Stimulated activated CD8-positive, alpha-beta memory T cell treated with anti-CD3 and anti-CD28 coated beads, Interleukin-15, amount 100 ng/mL, for 24 hours (primary cell): ENCODE measurements around the gene MINDY4.
"Not testable (repeated sequence)": the region's sequence is repeated elsewhere in the genome, so short reads cannot be mapped to it uniquely, and the experiment has no call there.

Source experiments
- DNase-seq: peaks from one replicate; pipeline ENCODE4 v3.0.0-alpha.2; 2020; ENCODE audit warnings: low read depth

MINDY4 gene

DNA sequence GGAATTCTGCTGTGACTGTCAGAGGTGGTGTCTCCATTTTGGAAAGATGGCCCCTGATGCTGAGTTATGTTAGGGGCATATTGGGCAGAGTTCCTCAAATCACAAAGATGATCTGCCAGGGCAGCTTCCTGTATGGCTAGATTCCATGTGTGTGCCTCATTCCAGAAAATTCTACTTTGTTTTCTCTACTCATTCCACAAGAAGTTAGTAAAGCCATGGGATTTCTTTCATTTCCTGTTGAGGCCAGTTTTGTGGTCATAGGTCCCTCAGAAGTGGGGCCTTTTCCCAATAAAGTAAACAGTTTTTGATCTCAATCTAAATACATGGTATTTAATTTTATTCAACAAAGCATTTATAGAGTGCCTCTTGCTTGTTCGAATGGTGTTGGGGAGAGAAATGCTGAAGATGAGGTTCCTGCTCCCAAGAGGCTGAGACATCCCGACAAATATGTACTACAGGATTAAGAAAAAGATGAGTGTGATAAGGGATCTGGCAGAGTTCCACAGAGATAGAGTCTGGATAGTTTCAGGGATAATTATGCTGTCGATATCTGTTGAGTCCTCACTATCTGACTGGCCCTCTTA is 33.0 kb downstream of the MINDY4 start:
- no peak for DNase-seq

DNA sequence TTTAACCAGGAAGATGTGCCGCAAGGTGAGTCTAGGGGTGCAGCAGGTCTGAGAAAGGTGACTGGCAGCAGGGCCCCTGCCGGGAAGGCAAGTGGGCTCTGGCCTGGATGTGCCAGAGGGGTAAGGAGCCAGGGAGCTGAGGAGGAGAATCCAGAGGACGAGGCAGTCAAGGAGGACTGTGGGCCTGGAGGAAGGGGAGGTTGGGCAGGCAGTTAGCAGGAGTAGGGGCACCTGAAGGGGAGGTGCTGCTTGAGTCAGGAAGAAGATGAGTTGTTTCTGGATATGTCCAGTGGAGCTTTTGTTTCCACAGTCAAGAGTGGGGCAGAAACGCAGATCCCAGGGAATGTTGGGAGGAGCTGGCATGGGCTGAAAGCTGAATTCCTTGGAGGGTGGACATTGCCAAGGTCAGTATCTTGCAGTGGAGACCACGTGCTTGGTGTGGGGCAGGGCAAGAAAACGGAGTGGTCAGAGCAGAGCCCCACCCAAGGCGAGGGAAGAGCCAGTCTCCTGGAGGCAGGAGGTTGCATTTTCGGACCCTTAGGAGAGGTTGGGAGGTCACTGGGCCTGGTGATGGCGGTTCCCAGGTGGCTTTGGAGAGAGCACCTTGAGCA is 34.0 kb downstream of the MINDY4 start:
- DNase-seq, result no peak

DNA sequence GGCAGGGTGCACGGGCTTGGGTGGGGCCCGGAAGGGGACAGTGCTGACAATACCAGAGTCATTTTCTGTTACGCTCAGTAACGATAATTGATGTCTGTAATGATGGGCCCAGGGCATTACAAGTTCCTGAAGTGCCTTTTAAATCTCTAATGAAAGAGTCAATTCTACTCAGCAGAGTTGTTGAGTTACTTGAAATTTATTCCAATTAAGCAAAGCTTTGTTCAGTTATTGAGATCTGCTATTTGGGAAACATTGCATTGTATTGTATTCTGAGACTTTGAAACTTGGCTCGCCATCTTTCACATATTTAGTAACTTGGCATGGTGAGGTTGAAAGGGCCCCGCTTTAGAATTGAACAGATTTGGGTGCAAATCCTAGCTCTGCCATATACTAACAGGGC is 34.7 kb downstream of the MINDY4 start:
- no peak for DNase-seq

DNA sequence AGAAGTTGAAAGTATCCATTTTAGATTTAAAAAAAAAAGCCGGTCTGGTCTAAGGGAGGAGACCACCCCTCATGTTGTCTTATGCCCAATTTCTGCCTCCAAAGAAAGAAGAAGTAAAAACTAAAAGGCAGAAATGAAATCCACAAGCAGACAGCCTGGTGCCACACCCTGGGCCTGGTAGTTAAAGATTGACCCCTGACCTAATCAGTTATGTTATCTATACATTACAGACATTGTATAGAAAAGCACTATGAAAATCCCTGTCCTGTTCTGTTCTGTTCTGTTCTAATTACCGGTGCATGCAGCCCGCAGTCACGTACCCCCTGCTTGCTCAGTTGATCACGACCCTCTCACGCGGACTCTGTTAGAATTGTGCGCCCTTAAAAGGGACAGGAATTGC is 36.3 kb downstream of the MINDY4 start:
- not testable (repeated sequence) for DNase-seq

DNA sequence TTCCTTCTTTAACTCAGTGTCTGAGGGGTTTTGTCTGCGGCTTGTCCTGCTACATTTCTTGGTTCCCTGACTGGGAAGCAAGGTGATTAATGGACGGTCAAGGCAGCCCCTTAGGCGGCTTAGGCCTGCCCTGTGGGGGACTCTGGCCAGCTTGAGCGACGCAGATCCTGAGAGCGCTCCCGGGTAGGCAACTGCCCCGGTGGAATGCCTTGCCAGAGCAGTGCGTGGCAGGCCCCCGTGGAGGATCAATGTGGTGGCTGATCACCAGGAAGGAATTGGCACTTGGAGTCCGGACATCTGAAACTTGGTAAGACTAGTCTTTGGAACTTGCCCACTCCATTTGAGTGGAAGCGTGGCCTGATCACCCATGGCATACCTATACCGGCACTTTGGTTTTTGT is 36.7 kb downstream of the MINDY4 start:
- DNase-seq, result not testable (repeated sequence)

DNA sequence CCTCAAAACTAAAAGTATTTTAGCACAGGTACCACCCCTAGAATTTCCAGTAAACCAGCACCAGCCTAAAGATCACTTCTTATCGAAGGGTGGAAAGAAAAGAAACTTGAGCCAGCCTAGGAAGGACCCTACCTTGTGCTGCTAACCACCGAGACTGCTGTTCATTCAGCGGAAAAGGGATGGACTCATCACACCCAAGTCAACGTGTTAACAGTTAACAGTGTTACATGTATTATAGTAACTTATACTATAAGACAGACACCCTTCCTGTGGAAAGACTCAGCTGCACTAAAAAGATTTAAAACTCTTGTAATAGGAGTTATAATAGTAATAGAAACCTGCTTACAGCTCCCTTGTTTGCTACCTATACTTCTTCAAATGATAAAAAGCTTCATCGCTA is 39.8 kb downstream of the MINDY4 start:
- no peak for DNase-seq

DNA sequence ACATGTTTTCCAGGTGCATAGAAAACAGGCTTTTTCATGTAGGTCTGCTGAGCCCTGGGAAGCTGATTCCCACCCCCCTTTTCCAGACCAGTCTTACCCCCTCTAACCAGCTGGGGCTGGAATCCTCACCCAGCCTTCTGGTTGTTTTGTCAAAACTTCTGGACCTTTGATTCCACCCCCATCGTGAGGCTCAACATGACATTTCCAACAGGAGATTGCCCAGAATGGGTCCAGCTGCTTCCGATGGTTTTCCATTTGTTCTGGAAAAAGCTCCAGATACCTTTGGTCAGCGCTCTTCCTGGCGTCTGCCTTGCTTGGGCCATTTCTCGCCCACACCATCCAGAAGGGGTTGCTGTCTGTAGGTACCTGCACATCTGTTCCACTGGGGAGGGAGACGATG is 41.5 kb downstream of the MINDY4 start:
- no peak for DNase-seq

DNA sequence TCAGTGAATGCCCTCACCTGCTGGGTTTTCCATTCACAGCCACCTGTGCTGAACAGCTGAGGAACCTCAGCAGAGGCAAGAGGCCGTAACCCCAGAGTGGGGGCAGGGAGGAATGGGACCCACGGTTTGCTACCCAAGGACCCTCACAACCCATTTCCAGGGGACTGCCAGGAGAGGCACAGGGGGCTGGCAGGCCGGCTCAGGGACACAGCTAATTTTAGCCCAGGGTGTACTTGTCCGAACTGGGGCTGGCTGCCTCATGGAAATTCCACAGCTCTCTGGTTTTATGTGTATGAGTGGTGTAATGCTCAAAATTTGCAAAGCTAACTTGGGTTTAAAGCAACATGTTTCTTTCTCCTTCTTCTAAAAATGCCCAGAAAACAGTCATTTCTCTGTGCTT is 42.2 kb downstream of the MINDY4 start:
- no peak for DNase-seq

DNA sequence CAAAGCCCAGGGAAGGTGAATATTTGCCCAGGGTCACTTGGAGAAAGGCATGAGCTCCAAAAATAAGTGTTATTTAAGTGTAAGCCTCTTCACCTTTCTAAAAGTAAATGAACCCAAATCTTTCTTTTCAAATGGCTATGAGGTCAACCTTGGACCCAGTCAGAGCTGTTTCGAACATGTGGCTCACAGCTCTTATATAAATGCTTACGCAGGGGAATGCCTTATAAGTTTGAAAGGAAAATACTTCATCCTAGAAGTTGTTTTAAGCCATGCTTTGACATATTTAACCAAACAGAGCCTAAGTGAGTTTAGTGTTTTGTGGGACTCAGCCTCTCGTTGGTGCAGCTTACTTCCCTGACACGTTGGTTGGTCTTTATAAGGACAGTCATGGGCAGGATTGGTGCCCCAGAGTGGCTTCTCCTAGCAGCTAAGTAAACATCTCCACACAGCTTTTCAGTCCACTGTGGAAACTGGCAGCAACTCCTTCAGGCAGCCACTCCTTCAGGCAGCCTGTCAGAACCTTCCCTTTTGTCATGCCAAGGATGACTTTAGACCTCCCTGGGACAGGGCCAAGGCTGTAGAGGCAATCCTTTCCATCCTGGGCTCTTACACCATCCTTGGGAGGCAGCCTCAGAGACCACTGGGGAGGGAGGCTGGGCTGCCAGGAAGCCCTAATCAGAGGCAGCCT is 43.6 kb downstream of the MINDY4 start:
- DNase-seq, result no peak

DNA sequence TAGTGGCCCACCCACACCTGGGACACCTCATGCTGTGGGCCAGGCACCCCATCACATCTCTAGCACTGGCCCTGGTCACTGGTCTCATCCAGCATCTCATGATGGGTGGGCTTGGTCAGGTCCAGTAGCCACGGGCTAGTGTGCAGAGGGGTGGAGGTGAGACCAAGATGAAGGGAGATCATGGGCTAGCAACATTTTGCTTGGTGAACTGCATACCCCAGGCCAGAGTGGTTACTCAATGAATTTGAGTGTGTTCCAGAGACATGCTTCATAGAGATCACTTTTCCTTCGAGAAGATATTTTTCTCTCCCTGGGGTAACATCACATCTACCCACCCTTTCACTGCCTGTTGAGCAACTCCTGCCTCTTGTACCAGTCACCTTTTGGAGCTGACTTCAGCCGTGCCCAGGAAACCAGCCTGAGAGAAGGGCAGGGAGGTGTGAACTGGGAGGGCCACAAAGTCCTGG is 44.2 kb downstream of the MINDY4 start:
- no peak for DNase-seq

DNA sequence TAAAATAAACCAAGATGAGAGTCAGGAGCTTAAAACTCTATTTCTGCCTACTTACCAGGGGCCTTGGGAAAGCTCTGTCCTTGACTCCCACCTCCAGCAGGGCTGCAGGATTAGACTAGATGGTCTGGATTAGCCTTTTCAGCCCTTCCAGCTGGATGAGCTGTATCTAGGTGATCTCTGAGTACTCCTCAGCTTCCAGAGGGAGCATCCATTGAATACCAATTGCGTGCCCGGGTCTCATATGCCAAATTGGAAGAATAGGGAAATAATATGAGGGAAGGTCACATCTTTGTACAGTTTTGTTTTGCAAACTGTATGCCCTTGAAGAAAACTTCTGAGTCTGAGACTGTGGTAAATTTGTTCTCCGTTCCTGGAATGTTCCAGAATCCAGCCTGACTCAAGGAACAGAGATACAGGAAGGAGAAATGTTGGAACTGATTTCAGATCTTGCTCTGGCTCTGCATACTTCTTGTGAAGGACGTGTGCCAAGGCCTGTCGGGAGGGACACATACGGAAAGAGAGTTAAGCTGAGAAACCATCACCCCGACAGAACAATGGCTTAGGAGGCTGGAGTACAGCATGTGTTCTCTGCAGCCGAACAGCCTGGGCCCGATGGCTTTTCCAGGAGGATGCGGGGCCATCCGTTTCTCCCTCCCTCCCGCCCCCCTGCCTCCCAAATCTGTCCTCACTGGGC is 44.9 kb downstream of the MINDY4 start:
- no peak for DNase-seq

DNA sequence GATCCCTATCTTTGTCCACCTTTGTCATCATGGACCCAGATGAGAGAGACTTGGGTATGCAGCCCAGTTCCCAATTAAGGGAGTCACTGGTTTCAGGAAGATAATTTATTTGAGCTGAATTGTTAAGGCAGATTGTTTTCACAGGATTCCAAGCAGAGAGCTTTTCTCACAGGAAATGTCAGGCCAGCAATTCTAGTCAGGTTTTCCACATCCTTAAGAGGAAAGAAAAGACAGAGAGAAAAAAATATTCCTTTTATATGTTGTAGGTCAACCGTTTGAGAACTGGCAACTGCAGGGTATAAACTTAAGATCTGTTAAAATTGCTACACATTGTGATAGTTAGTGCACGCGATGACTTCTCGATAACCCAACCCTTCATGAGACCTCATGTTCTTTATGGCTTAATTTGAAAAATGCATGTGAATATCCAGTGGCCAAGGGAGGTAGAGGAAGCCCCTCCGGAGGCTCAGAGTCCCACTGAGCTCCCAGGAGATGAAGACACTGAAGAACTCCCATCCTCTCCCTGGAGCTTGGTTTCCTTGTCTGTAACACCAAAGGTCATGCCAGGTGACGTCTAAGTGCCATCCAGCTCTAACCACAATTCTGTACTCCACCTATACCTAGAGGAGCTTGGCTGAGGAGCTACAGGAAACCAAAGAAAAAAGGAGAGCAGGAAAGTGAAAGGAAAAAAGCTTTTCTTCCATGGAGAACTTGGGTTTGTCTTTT is 45.6 kb downstream of the MINDY4 start:
- no peak for DNase-seq

DNA sequence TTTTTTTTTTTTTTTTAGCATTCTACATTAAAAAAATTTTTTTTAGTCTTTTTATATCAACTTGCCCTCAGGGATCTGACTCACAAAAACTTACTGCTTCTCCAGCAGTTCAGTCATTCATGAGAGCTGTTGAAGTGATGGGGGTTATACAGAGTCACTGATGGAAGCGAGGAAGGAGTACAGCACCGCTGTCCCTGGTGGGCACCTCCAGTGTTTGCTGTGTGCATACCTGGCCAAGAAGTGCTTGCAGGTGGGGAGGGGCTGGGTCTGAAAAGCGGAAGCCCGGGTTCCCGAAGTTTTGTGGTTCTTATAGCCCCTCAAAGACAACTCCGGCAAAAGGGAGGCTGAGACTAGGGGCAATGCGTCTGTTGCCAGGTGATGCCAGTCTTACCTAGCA is 46.2 kb downstream of the MINDY4 start:
- DNase-seq, result no peak

DNA sequence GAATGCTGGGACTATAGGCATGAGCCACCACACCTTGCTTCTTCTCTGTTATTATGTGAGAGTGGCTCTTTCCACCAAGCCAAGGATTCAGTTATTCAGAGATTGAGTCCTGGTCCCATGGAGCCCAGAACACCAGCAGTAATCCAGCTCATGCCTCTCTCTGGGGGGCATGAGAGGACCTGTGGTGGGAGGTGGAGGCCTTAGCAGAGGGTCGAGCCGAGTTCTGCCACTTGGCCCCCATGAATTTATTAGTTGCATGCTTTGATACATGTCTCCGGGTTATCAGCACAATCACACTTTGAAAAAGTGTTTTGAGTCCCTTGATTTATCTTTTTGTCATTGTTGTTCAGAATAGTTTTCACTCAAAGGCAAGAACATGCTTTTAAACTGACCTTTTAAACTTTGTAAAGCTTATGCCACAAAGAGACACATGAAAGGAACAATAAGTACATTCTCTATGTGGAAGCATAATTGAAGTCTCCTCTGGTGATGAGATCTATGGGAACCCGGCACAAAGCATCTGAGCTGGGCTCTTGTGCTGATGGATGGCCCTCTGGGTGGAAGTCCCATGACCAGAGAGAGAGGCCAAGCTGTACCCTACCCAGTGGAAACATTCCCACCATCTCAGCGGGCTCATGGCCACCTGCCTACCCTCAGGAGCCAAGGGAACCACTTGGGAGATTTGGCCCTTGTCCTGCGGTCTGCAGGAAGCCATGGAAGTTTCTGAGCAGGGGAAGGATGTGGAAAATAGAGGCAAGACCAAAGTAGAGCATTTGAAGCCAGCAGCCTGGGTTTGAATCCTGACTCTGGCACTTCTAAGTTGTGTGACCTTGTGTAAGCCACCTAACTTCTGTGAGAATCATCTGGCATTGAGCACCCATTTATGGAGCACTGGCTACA is 53.9 kb downstream of the MINDY4 start:
- DNase-seq, result no peak

DNA sequence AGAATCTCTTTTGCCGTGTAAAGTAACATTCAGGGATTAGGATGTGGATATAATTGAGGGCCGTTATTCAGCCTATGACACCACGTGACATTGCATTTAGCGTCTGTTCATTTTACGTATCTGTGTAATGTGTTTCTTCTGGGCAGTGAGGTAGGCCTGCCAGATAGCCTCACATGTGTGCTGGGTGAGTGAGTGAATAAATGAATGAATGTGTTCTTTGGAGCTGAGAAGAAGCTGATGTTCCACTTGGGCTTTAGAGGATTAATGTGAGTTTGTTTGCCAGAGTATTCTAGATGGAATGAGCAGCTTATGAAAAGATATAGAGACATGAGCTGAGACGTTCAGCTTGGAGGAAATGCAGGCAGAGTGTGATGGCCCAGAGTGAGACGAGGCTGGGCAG is 55.0 kb downstream of the MINDY4 start:
- no peak for DNase-seq

DNA sequence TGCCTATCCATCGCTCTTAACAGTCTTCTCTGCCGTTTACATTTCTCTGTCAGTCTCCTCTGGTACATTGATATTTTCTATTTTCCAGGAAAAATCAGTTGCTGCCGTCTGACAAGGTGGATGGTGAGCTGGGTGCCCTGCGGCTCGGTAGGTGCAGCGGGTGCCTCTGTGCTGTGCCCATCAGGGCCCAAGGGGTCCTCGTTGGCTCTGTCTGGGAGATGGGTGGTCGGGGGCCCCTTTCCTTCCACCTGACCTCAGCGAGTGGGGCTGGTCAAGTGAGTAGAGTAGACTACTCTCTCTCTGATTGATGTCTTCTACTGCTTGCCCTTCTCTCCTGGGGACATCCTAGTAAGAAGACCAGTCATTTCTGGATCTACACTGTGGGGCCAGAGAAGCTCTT is 57.4 kb downstream of the MINDY4 start:
- DNase-seq, result no peak

DNA sequence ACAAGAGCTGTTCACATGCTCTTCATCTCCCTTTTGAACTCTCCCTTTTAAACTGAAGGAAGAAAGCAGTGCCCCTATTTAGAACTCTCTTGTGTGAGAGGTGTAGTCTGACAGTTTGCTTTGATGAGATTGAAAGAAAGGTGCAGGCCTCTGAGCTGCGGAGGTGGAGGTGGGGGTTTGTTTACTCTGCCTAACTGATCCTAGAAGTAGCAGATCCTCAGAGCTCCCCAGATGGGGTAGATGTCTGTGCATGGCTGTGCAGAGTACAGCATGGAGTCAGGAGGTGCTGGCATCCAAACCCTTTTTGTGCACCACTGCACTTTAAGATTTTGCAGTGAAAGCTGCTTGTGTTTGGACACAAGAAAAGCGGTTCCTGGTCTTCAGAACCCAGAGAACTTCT is 58.3 kb downstream of the MINDY4 start:
- DNase-seq, result no peak

DNA sequence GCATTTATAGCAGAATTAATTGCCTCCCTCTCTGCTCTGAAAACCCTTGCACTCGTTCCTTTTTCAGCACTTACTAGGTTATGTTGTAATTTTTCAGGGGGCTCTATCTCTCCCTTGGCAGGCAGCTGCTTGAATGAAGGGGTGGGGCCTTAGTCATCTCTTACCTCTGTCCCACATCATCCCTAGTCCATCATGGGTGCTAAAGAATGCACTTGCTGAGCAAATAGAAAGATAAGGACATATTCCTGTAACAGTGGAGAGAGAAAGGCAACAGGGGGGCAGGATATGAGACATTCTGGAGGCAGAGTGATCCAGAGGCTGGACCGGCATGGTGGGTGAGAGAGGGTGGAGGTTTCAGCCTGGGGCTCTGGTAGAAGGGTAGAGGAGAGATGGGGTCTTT is 60.0 kb downstream of the MINDY4 start:
- no peak for DNase-seq

DNA sequence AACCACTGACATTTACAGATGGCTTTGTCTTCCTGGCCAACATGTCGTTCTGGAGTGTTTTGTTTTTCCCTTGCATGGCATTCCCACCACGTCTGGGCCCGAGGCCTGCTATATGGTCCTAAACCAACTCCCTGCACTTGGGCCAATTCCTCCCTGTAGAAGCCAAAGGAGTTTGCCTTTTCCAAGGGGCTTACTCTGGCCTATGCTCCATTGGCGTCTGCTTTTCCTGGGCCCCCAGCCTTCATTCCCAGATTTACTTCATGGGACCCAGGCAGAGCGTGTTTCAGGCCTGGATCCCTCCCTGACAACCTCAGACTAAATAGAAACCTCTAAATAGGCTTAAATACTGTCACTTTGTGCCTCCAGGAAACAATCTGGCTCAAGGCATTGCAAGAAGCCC is 60.7 kb downstream of the MINDY4 start:
- no peak for DNase-seq

DNA sequence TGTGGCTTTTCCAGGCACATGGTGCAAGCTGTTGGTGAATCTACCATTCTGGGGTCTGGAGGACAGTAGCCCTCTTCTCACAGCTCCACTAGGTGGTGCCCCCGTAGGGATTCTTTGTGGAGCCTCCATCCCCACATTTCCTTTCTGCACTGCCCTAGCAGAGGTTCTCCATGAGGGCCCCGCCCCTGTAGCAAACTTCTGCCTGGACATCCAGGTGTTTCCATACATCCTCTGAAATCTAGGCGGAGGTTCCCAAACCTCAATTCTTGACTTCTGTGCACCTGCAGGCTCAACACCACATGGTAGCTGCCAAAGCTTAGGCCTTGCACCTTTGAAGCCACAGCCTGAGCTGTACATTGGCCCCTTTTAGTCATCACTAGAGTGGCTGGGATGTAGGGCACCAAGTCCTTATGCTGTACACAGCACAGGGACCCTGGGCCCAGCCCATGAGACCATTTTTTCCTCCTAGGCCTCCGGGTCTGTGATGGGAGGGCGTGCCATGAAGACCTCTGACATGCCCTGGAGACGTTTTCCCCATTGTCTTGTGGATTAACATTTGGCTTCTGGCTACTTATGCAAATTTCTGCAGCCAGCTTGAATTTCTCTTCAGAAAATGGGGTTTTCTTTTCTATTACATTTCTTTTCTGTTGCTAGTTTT is 62.9 kb downstream of the MINDY4 start:
- DNase-seq, result not testable (repeated sequence)

DNA sequence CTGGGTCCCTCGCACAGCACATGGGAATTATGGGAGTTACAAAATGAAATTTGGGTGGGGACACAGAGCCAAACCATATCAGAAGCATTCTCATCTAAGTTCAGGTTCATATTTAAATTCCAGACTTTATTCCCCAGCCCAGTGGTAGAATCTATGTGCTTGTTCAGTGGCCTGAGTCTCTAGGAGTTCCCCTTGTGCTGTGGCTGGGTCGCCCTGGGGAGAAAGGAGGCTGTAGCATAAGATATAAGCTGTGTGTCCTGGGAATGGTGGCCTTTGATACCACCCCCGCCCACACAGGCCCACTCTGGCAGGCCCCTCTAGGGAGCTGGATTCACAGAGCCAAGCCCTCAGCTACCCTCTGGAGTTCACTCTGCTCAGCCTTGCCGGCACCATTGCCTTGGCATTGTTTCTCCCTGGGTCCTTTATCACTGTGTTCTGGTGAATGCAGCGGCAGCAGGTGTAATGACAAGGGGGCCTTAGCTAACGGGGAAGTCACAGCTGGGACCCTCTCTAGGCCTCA is 64.2 kb downstream of the MINDY4 start:
- DNase-seq, result no peak
